Amniotic epithelial cell (primary cell): Measurements from ENCODE around the gene ABCD3.
"Not testable (repeated sequence)": the region's sequence is repeated elsewhere in the genome, so short reads cannot be mapped to it uniquely, and the experiment has no call there.

Experiments
- DNase-seq: peaks from one replicate; pipeline ENCODE4 v3.0.0-alpha.2; 2010; ENCODE audit warnings: low read depth

Gene ABCD3

GRCh38 chr1:94417978-94418663, at the start of gene ABCD3:
Gene ABCD3, plus strand, starts transcription at chr1:94418389. Its CDS starts 90 bp downstream, at chr1:94418479.
- peak; percentile 99 for DNase-seq

- not testable (repeated sequence) for DNase-seq
Observed at GRCh38 chr1:94372771-94373170, 45.4 kb upstream of the ABCD3 start.

- not testable (repeated sequence) for DNase-seq
Observed at GRCh38 chr1:94373311-94373710, 44.9 kb upstream of the ABCD3 start.

GRCh38 chr1:94375666-94376065, 42.5 kb upstream of the ABCD3 start:
- DNase-seq = not testable (repeated sequence)

- not testable (repeated sequence) for DNase-seq
Observed at GRCh38 chr1:94378493-94378892, 39.7 kb upstream of the ABCD3 start.

- no peak for DNase-seq
Observed at GRCh38 chr1:94379615-94380014, 38.6 kb upstream of the ABCD3 start.

- no peak for DNase-seq
Observed at GRCh38 chr1:94382201-94382600, 36.0 kb upstream of the ABCD3 start.

GRCh38 chr1:94383966-94384408, 34.2 kb upstream of the ABCD3 start:
- peak; percentile 90 for DNase-seq

- DNase-seq = no peak
Observed at GRCh38 chr1:94384485-94385265, 33.5 kb upstream of the ABCD3 start.

- DNase-seq = no peak
Observed at GRCh38 chr1:94385308-94385929, 32.8 kb upstream of the ABCD3 start.

GRCh38 chr1:94389298-94389697, 28.9 kb upstream of the ABCD3 start:
- no peak for DNase-seq

GRCh38 chr1:94394247-94394646, 23.9 kb upstream of the ABCD3 start:
- no peak for DNase-seq

GRCh38 chr1:94395231-94395630, 23.0 kb upstream of the ABCD3 start:
- DNase-seq = no peak

GRCh38 chr1:94395748-94396309, 22.4 kb upstream of the ABCD3 start:
- no peak for DNase-seq

- no peak for DNase-seq
Observed at GRCh38 chr1:94396356-94397010, 21.7 kb upstream of the ABCD3 start.

GRCh38 chr1:94398356-94398755, 19.8 kb upstream of the ABCD3 start:
- DNase-seq = no peak

GRCh38 chr1:94399453-94399852, 18.7 kb upstream of the ABCD3 start:
- no peak for DNase-seq

- no peak for DNase-seq
Observed at GRCh38 chr1:94401206-94401605, 17.0 kb upstream of the ABCD3 start.

GRCh38 chr1:94406446-94406845, 11.7 kb upstream of the ABCD3 start:
- DNase-seq = no peak

- no peak for DNase-seq
Observed at GRCh38 chr1:94408104-94408830, 9.9 kb upstream of the ABCD3 start.

GRCh38 chr1:94411237-94411636, 7.0 kb upstream of the ABCD3 start:
- DNase-seq = no peak
